ENCODE measurements around the gene RPP25. TPM values are rescaled to one million over a fixed set of nuclear protein-coding genes. Genes with fewer than 3 reads are reported as not detected.
A peak's percentile ranks its signal among the peaks of the same experiment; 100 is the strongest.

Gene RPP25
- total RNA-seq, result 10 to 100 TPM; 13.8 to 14.1 TPM
- polyA plus RNA-seq (ENCODE audit: insufficient read length in 6 of 6), result 1 to 10 TPM; 4.0 to 9.5 (median 6.0) TPM
- long read RNA-seq, donor 1, transcript RPP25-201 (1 exons, 3,049 nt), result major isoform, 15 of 15 reads
- long read RNA-seq, donor 1, partial matches to known transcripts, result 0 of 15 reads
- long read RNA-seq, donor 1, other reads (novel, unspliced or antisense), result 0 of 15 reads
- long read RNA-seq, donor 2, transcript RPP25-201 (1 exons, 3,049 nt), result major isoform, 18 of 18 reads
- long read RNA-seq, donor 2, partial matches to known transcripts, result 0 of 18 reads
- long read RNA-seq, donor 2, other reads (novel, unspliced or antisense), result 0 of 18 reads
- long read RNA-seq, donor 3, transcript RPP25-201 (1 exons, 3,049 nt), result major isoform, 7 of 7 reads
- long read RNA-seq, donor 3, partial matches to known transcripts, result 0 of 7 reads
- long read RNA-seq, donor 3, other reads (novel, unspliced or antisense), result 0 of 7 reads
- long read RNA-seq, donor 4, transcript RPP25-201 (1 exons, 3,049 nt), result major isoform, 35 of 35 reads
- long read RNA-seq, donor 4, partial matches to known transcripts, result 0 of 35 reads
- long read RNA-seq, donor 4, other reads (novel, unspliced or antisense), result 0 of 35 reads
- long read RNA-seq, donor 5, transcript RPP25-201 (1 exons, 3,049 nt), result major isoform, 10 of 10 reads
- long read RNA-seq, donor 5, partial matches to known transcripts, result 0 of 10 reads
- long read RNA-seq, donor 5, other reads (novel, unspliced or antisense), result 0 of 10 reads
- long read RNA-seq, donor 6, transcript RPP25-201 (1 exons, 3,049 nt), result major isoform, 21 of 21 reads
- long read RNA-seq, donor 6, partial matches to known transcripts, result 0 of 21 reads
- long read RNA-seq, donor 6, other reads (novel, unspliced or antisense), result 0 of 21 reads
- long read RNA-seq, donor 7, transcript RPP25-201 (1 exons, 3,049 nt), result major isoform, 9 of 9 reads
- long read RNA-seq, donor 7, partial matches to known transcripts, result 0 of 9 reads
- long read RNA-seq, donor 7, other reads (novel, unspliced or antisense), result 0 of 9 reads
- long read RNA-seq, donor 8, transcript RPP25-201 (1 exons, 3,049 nt), result major isoform, 16 of 16 reads
- long read RNA-seq, donor 8, partial matches to known transcripts, result 0 of 16 reads
- long read RNA-seq, donor 8, other reads (novel, unspliced or antisense), result 0 of 16 reads
- long read RNA-seq, donor 9, result 0 reads
- long read RNA-seq, donor 10, transcript RPP25-201 (1 exons, 3,049 nt), result major isoform, 64 of 64 reads
- long read RNA-seq, donor 10, partial matches to known transcripts, result 0 of 64 reads
- long read RNA-seq, donor 10, other reads (novel, unspliced or antisense), result 0 of 64 reads
- long read RNA-seq, donor 11, result 0 reads
- long read RNA-seq, donor 12, transcript RPP25-201 (1 exons, 3,049 nt), result major isoform, 10 of 10 reads
- long read RNA-seq, donor 12, partial matches to known transcripts, result 0 of 10 reads
- long read RNA-seq, donor 12, other reads (novel, unspliced or antisense), result 0 of 10 reads

GRCh38 chr15:74956648-74957475, at the start of gene RPP25:
Gene RPP25, minus strand, starts transcription at chr15:74956772. Its CDS starts 189 bp downstream, at chr15:74956583.
- H3K27me3 ChIP-seq, result peaks cover 0 to 68% of the 10 kb centered on the region in 2 donors
- no peaks in the 10 kb centered on the region for H3K9me3 ChIP-seq
- no peak for TF ChIP-seq CTCF (IDR thresholded peaks at IDR 0.05)
- no peaks in the 10 kb centered on the region for H3K36me3 ChIP-seq
- ATAC-seq (peak; percentile 91), DNase-seq (peak; percentile 77 to 97 (median 85))
- peak within 1 kb of the TSS; percentile 77 to 90 for H3K27ac ChIP-seq
- peaks cover 19 to 53% of the 10 kb centered on the region in 2 donors for H3K4me1 ChIP-seq
- H3K4me3 ChIP-seq, result peak within 1 kb of the TSS; percentile 57 to 59
- intact Hi-C loops (cut with DNase I), result loop anchor here in 1 of 2 donors (10.0 kb wide), 1 partner anchor 322 kb away; no protein-coding TSS in a partner anchor

GRCh38 chr15:75002398-75002797, 45.8 kb upstream of the RPP25 start:
- ATAC-seq (no peak), DNase-seq (no peak)
- no peak overlapping the region for H3K4me3 ChIP-seq
- H3K27me3 ChIP-seq, result peaks cover 0 to 10% of the 10 kb centered on the region in 2 donors
- intact Hi-C loops (cut with DNase I), result no loop called here
- H3K27ac ChIP-seq, result no peak overlapping the region
- no peaks in the 10 kb centered on the region for H3K9me3 ChIP-seq
- H3K4me1 ChIP-seq, result peaks cover 0 to 2% of the 10 kb centered on the region in 2 donors
- no peak for TF ChIP-seq CTCF (IDR thresholded peaks at IDR 0.05)
- H3K36me3 ChIP-seq, result no peaks in the 10 kb centered on the region

GRCh38 chr15:75001310-75001709, 44.7 kb upstream of the RPP25 start:
- TF ChIP-seq CTCF (IDR thresholded peaks at IDR 0.05), result no peak

GRCh38 chr15:74997543-74997942, 41.0 kb upstream of the RPP25 start:
- DNase-seq (no peak), ATAC-seq (no peak)
- Histone ChIP-seq H3K27ac (no peak overlapping the region), H3K9me3 (no peaks in the 10 kb centered on the region), H3K4me3 (no peak overlapping the region), H3K27me3 (peaks cover 0 to 42% of the 10 kb centered on the region in 2 donors), H3K36me3 (no peaks in the 10 kb centered on the region), H3K4me1 (peaks cover 6 to 7% of the 10 kb centered on the region in 2 donors)
- intact Hi-C loops (cut with DNase I), result no loop called here
- no peak for TF ChIP-seq CTCF (IDR thresholded peaks at IDR 0.05)

More at GRCh38 chr15:75001310-75001709, 44.7 kb upstream of the RPP25 start:
- Histone ChIP-seq H3K27me3 (peaks cover 0 to 21% of the 10 kb centered on the region in 2 donors), H3K27ac (no peak overlapping the region), H3K9me3 (no peaks in the 10 kb centered on the region), H3K4me3 (no peak overlapping the region), H3K4me1 (no peaks in the 10 kb centered on the region), H3K36me3 (no peaks in the 10 kb centered on the region)
- no peak for DNase-seq
- intact Hi-C loops (cut with DNase I), result no loop called here
- ATAC-seq, result no peak
